Pancreas (tissue), 10 donors: ENCODE measurements around the gene FAM78B. TPM values are rescaled to one million over a fixed set of nuclear protein-coding genes. Genes with fewer than 3 reads are reported as not detected.

Source experiments
- ATAC-seq, 4 donors: fragments of 200-7000 bp; cut with Tn5 transposase; one replicate each; pipeline versions ENCODE4 v1.8.0 to v1.9.1; 2020; ENCODE audit warnings: mild to moderate bottlenecking in 4 of 4, moderate library complexity in 4 of 4
- DNase-seq, 6 donors: peaks; one replicate each; pipeline ENCODE4 v3.0.0-alpha.2; 2020
- FAIRE-seq: peaks from 2 replicates; lab custom pipeline; 2012; peaks lifted over from hg19 to GRCh38; lab: Jason Lieb, UNC
- H3K27ac ChIP-seq, 4 donors: fragments of 200-600 bp; sonication (generic); 1 replicate in 3 of 4; 2 replicates in 1 of 4; pipeline versions ENCODE4 v1.5.0 to v1.8.0; 2020
- H3K27me3 ChIP-seq, 4 donors: fragments of 200-600 bp; one replicate each; pipeline ENCODE4 v1.8.0; 2021
- H3K36me3 ChIP-seq, 3 donors: fragments of 200-600 bp; sonication (generic) in 1 of 3; one replicate each; pipeline versions ENCODE4 v1.5.0 to v1.8.0; 2020 to 2021
- H3K4me1 ChIP-seq, 3 donors: fragments of 200-600 bp; one replicate each; pipeline ENCODE4 v1.8.0; 2021
- H3K4me3 ChIP-seq, 4 donors: fragments of 200-600 bp; sonication (generic) in 2 of 4; one replicate each; pipeline versions ENCODE4 v1.5.0 to v1.8.0; 2020 to 2021
- H3K9me3 ChIP-seq, 4 donors: fragments of 200-600 bp; one replicate each; pipeline ENCODE4 v1.8.0; 2021
- WGBS, 2 donors: extraction: QIAGEN DNeasy Blood & Tissue Kit; methylation state at CpG; one replicate each; pipeline ENCODE4 v1.1.7; 2013; 5-methylcytosine and 5-hydroxymethylcytosine counted together
- intact Hi-C, 3 donors: fragments of 100-400 bp; cut with DNase I; formaldehyde crosslinking; loops; one replicate each; pipeline versions ENCODE4 v1.11.1 to v1.14.2; 2022
- polyA plus RNA-seq, 2 donors: library from polyadenylated mRNA; stranded (reverse); fragments of 200-250 nt; gene quantifications; one replicate each; pipeline ENCODE4 v1.2.3, GENCODE V29; 2013
- total RNA-seq, 6 donors: library from RNA; stranded (reverse); fragmentation: NEBNext Ultra II Directional in 4 of 6; extraction: Animal tissue kit (Norgen Biotek cat#: 25700) in 4 of 6; gene quantifications; one replicate each; pipeline versions ENCODE4 v1.2.1 to v1.2.4, GENCODE V29; 2021 to 2023
- TF ChIP-seq, protein P1 (sequence below), 4 donors: fragments of 200-600 bp; sonication (generic) in 3 of 4; IDR thresholded peaks; one replicate each; pipeline versions ENCODE4 v1.5.0 to v1.8.0; 2021; ENCODE audit warnings: antibody characterized with exemption in 4 of 4
- donor health status: healthy with polysubstance abuse.
- donor health status: DM: no; HTN: no; CAD: no; lungs with moderate emphysema.
- donor health status: DM: no; HTN: no; CAD: no.
- donor health status: control.
- donor health status: control.
- donor health status: Bipolar disorder and iron deficiency.
- donor health status: DM: yes; HTN: yes; CAD: no.
- donor health status: DM: no; HTN: no; CAD: no.
- donor health status: DM: no; HTN: no; CAD: no.
- donor health status: DM: yes; HTN: yes; CAD: no.

FAM78B gene
- total and polyA plus RNA-seq, 8 donors: 0.66 to 3.6 (median 1.4) TPM

DNA sequence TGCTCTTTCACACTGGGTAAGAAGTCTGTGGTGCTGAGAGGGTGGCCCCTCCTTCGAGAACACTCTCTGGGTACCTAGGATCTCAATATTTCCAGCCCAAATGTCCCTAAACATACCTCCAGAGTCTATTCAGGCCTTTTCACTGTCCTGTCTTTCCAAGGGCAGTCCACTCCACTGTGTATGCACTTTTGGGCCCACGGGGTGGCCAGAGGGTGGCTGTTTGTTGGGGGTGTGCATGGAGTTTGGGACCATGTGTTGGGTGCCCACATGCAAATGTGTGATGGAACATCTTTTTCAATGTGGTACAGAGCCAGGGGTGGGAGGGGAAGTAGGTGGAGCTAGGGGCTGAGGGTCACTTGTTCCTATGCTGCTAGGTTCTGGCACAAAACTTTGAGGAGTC is 87.5 kb downstream of the FAM78B start:
- TF ChIP-seq, protein P1, sequence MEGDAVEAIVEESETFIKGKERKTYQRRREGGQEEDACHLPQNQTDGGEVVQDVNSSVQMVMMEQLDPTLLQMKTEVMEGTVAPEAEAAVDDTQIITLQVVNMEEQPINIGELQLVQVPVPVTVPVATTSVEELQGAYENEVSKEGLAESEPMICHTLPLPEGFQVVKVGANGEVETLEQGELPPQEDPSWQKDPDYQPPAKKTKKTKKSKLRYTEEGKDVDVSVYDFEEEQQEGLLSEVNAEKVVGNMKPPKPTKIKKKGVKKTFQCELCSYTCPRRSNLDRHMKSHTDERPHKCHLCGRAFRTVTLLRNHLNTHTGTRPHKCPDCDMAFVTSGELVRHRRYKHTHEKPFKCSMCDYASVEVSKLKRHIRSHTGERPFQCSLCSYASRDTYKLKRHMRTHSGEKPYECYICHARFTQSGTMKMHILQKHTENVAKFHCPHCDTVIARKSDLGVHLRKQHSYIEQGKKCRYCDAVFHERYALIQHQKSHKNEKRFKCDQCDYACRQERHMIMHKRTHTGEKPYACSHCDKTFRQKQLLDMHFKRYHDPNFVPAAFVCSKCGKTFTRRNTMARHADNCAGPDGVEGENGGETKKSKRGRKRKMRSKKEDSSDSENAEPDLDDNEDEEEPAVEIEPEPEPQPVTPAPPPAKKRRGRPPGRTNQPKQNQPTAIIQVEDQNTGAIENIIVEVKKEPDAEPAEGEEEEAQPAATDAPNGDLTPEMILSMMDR (IDR thresholded peaks at IDR 0.05): no peak
- ATAC-seq (no peak), FAIRE-seq (no peak), DNase-seq (no peak)
- WGBS, 2 donors: 81 to 88% methylated on average over 2 of the region's 2 CpGs
- no peak overlapping the region for H3K4me3 ChIP-seq
- no peaks in the 10 kb centered on the region for H3K4me1 ChIP-seq
- intact Hi-C loops: no loop called here
- H3K27me3 ChIP-seq: no peaks in the 10 kb centered on the region
- no peaks in the 10 kb centered on the region for H3K36me3 ChIP-seq
- H3K9me3 ChIP-seq: no peaks in the 10 kb centered on the region
- no peak overlapping the region for H3K27ac ChIP-seq

DNA sequence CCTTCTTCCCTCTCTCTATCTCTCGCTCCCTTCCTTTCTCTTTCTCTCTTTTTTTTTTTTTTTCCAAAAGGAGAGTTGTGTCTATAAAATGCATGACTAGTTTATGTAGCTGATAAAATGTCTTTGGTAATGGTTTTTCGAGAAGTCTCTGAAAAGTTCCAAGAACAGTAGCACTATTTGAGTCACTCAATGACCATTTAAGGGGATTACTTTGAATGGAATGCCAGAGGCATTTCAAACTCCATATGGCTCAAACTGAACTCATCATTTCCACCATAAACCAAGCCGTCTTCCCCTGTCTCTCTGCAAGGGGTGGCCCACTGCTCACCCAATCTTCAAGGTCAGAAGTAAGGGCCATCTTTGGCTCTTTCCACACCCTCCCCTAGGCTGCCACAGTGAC is 93.3 kb downstream of the FAM78B start:
- no peak for FAIRE-seq
- Histone ChIP-seq H3K36me3 (no peaks in the 10 kb centered on the region), H3K4me1 (no peaks in the 10 kb centered on the region), H3K27ac (no peak overlapping the region), H3K9me3 (no peaks in the 10 kb centered on the region), H3K4me3 (no peak overlapping the region), H3K27me3 (no peaks in the 10 kb centered on the region)
- TF ChIP-seq, protein P1 (IDR thresholded peaks at IDR 0.05): no peak
- intact Hi-C loops: no loop called here
- ATAC-seq: no peak
- 76 to 81% methylated on average over 3 of the region's 3 CpGs for WGBS, 2 donors
- DNase-seq: no peak

DNA sequence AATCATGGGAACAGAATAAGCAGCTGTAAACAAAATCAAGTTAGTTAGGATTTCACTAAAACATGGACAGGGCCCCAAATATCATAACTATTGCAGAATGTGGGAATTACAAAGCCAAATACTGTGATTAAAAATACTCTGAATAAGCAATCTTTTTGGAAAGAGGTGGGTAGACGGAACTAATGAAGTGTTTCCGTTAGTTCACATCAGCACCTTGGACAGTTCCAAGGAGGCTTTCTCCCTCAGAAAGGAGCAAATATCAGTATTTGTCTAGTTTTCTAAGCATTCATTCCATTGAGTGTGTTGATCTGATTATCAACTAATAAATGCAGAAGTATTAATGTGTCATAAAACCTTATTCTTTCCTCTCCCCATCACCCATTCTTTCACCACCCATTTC is 97.4 kb downstream of the FAM78B start:
- H3K27ac ChIP-seq: no peak overlapping the region
- FAIRE-seq (no peak), DNase-seq (no peak), ATAC-seq (no peak)
- H3K4me1 ChIP-seq: no peaks in the 10 kb centered on the region
- intact Hi-C loops: no loop called here
- H3K4me3 ChIP-seq: no peak overlapping the region
- no peaks in the 10 kb centered on the region for H3K27me3 ChIP-seq
- 68 to 76% methylated on average over 2 of the region's 2 CpGs for WGBS, 2 donors
- TF ChIP-seq, protein P1 (IDR thresholded peaks at IDR 0.05): no peak
- no peaks in the 10 kb centered on the region for H3K9me3 ChIP-seq
- H3K36me3 ChIP-seq: no peaks in the 10 kb centered on the region

DNA sequence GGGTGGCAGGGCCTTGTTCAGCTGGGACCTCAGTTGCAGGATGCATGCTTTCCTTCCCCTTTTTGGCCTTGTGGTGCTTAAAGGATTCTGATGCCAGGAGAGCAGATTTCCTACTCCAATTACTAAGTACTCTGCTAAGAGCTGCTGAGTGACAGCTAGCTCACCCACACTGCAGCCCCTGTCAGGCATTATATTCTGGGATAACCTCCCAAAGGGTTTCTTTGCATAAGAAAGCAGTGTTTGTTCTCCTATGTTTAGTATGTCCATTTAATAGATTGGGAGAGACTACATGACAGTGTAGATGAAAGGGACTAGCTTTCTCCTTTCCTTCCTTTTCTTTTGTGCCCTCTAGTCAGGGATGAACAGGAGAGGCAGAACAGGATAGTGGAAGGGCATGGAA is 100.7 kb downstream of the FAM78B start:
- Histone ChIP-seq H3K4me3 (no peak overlapping the region), H3K9me3 (no peaks in the 10 kb centered on the region), H3K36me3 (no peaks in the 10 kb centered on the region), H3K4me1 (no peaks in the 10 kb centered on the region), H3K27ac (no peak overlapping the region), H3K27me3 (no peaks in the 10 kb centered on the region)
- intact Hi-C loops: no loop called here
- TF ChIP-seq, protein P1 (IDR thresholded peaks at IDR 0.05): no peak
- no peak for ATAC-seq
- DNase-seq: no peak
- FAIRE-seq: no peak

DNA sequence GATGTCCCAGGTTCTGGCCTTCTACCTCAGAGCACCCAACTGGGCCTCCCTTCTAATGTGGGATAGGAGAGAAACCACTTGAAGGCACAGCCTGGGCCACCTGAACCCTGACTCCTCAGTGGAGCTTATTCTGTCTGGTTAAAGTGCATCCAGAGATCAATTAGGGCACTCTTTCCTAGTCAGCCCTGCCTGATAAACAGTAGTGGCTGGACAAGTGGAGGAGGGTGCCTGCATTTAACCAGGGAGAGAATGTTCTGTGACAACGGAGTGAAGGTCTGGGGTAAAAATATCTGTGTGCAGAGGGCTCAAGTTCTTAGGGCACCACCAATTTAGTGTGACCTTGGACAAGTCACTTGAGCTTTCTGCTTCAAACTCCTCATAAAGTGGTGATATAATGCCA is 101.8 kb downstream of the FAM78B start:
- ATAC-seq (no peak), FAIRE-seq (no peak), DNase-seq (no peak)
- Histone ChIP-seq H3K4me1 (no peaks in the 10 kb centered on the region), H3K9me3 (no peaks in the 10 kb centered on the region), H3K36me3 (no peaks in the 10 kb centered on the region), H3K27me3 (no peaks in the 10 kb centered on the region), H3K27ac (no peak overlapping the region), H3K4me3 (no peak overlapping the region)
- WGBS, 2 donors: 50 to 52% methylated on average over 1 of the region's 1 CpG
- TF ChIP-seq, protein P1 (IDR thresholded peaks at IDR 0.05): no peak
- intact Hi-C loops: no loop called here
